ENCODE results near the gene LMNB1.
"Not testable (repeated sequence)": the region's sequence is repeated elsewhere in the genome, so short reads cannot be mapped to it uniquely, and the experiment has no call there.

Gene LMNB1

GRCh38 chr5:126848253-126848652 lies 71.3 kb downstream of the LMNB1 start:
- no peaks in the 10 kb centered on the region for H3K36me3 ChIP-seq (ENCODE audit: insufficient read depth, low read length)
- H3K4me1 ChIP-seq (ENCODE audit: insufficient read depth, low read length): peaks cover 44% of the 10 kb centered on the region
- H3K9ac ChIP-seq (ENCODE audit: low read depth, low read length): no peak overlapping the region
- no peaks in the 10 kb centered on the region for H3K9me3 ChIP-seq (ENCODE audit: control insufficient read depth, insufficient read depth, low read length)

- peaks cover 46% of the 10 kb centered on the region for H3K4me1 ChIP-seq (ENCODE audit: insufficient read depth, low read length)
- no peaks in the 10 kb centered on the region for H3K9me3 ChIP-seq (ENCODE audit: control insufficient read depth, insufficient read depth, low read length)
- H3K36me3 ChIP-seq (ENCODE audit: insufficient read depth, low read length): no peaks in the 10 kb centered on the region
- H3K9ac ChIP-seq (ENCODE audit: low read depth, low read length): no peak overlapping the region
These were observed 72.3 kb downstream of the LMNB1 start for GRCh38 chr5:126849101-126849678.

- no peaks in the 10 kb centered on the region for H3K9me3 ChIP-seq (ENCODE audit: control insufficient read depth, insufficient read depth, low read length)
- no peaks in the 10 kb centered on the region for H3K36me3 ChIP-seq (ENCODE audit: insufficient read depth, low read length)
- peaks cover 42% of the 10 kb centered on the region for H3K4me1 ChIP-seq (ENCODE audit: insufficient read depth, low read length)
- H3K9ac ChIP-seq (ENCODE audit: low read depth, low read length): no peak overlapping the region
These were observed 74.6 kb downstream of the LMNB1 start for GRCh38 chr5:126851501-126852011.

GRCh38 chr5:126852091-126852571 lies 75.2 kb downstream of the LMNB1 start:
- no peaks in the 10 kb centered on the region for H3K36me3 ChIP-seq (ENCODE audit: insufficient read depth, low read length)
- H3K4me1 ChIP-seq (ENCODE audit: insufficient read depth, low read length): peaks cover 37% of the 10 kb centered on the region
- H3K9ac ChIP-seq (ENCODE audit: low read depth, low read length): no peak overlapping the region
- H3K9me3 ChIP-seq (ENCODE audit: control insufficient read depth, insufficient read depth, low read length): no peaks in the 10 kb centered on the region

- Histone ChIP-seq H3K4me1 (ENCODE audit: insufficient read depth, low read length) (peaks cover 37% of the 10 kb centered on the region), H3K9ac (ENCODE audit: low read depth, low read length) (no peak overlapping the region), H3K9me3 (ENCODE audit: control insufficient read depth, insufficient read depth, low read length) (no peaks in the 10 kb centered on the region), H3K36me3 (ENCODE audit: insufficient read depth, low read length) (no peaks in the 10 kb centered on the region)
These were observed 75.9 kb downstream of the LMNB1 start for GRCh38 chr5:126852841-126853271.

GRCh38 chr5:126853541-126854307 lies 76.8 kb downstream of the LMNB1 start:
- H3K4me1 ChIP-seq (ENCODE audit: insufficient read depth, low read length): peaks cover 41% of the 10 kb centered on the region
- not testable (repeated sequence) for H3K9ac ChIP-seq (ENCODE audit: low read depth, low read length); H3K9me3 ChIP-seq (ENCODE audit: control insufficient read depth, insufficient read depth, low read length); H3K36me3 ChIP-seq (ENCODE audit: insufficient read depth, low read length)

- no peaks in the 10 kb centered on the region for H3K9me3 ChIP-seq (ENCODE audit: control insufficient read depth, insufficient read depth, low read length)
- H3K36me3 ChIP-seq (ENCODE audit: insufficient read depth, low read length): no peaks in the 10 kb centered on the region
- H3K9ac ChIP-seq (ENCODE audit: low read depth, low read length): no peak overlapping the region
- peaks cover 41% of the 10 kb centered on the region for H3K4me1 ChIP-seq (ENCODE audit: insufficient read depth, low read length)
These were observed 77.7 kb downstream of the LMNB1 start for GRCh38 chr5:126854526-126855110.

- Histone ChIP-seq H3K4me1 (ENCODE audit: insufficient read depth, low read length) (peaks cover 41% of the 10 kb centered on the region), H3K9me3 (ENCODE audit: control insufficient read depth, insufficient read depth, low read length) (no peaks in the 10 kb centered on the region), H3K36me3 (ENCODE audit: insufficient read depth, low read length) (no peaks in the 10 kb centered on the region), H3K9ac (ENCODE audit: low read depth, low read length) (no peak overlapping the region)
These were observed 78.3 kb downstream of the LMNB1 start for GRCh38 chr5:126855266-126855665.

- Histone ChIP-seq H3K9ac (ENCODE audit: low read depth, low read length) (no peak overlapping the region), H3K4me1 (ENCODE audit: insufficient read depth, low read length) (peaks cover 19% of the 10 kb centered on the region), H3K9me3 (ENCODE audit: control insufficient read depth, insufficient read depth, low read length) (no peaks in the 10 kb centered on the region)
These were observed 80.8 kb downstream of the LMNB1 start for GRCh38 chr5:126857472-126858410.

GRCh38 chr5:126858441-126858840 lies 81.5 kb downstream of the LMNB1 start:
- Histone ChIP-seq H3K36me3 (ENCODE audit: insufficient read depth, low read length) (no peaks in the 10 kb centered on the region), H3K9me3 (ENCODE audit: control insufficient read depth, insufficient read depth, low read length) (no peaks in the 10 kb centered on the region), H3K9ac (ENCODE audit: low read depth, low read length) (no peak overlapping the region), H3K4me1 (ENCODE audit: insufficient read depth, low read length) (peaks cover 13% of the 10 kb centered on the region)

More at GRCh38 chr5:126857472-126858410, 80.8 kb downstream of the LMNB1 start:
- H3K36me3 ChIP-seq (ENCODE audit: insufficient read depth, low read length): no peaks in the 10 kb centered on the region

GRCh38 chr5:126863402-126863801 lies 86.5 kb downstream of the LMNB1 start:
- Histone ChIP-seq H3K9ac (ENCODE audit: low read depth, low read length) (no peak overlapping the region), H3K36me3 (ENCODE audit: insufficient read depth, low read length) (no peaks in the 10 kb centered on the region), H3K4me1 (ENCODE audit: insufficient read depth, low read length) (0 out of 2 replicates have a peak, but pooled peaks cover 2% of the 10 kb centered on the region), H3K9me3 (ENCODE audit: control insufficient read depth, insufficient read depth, low read length) (no peaks in the 10 kb centered on the region)

GRCh38 chr5:126864042-126864688 lies 87.2 kb downstream of the LMNB1 start:
- H3K4me1 ChIP-seq (ENCODE audit: insufficient read depth, low read length): 0 out of 2 replicates have a peak, but pooled peaks cover 5% of the 10 kb centered on the region
- H3K9me3 ChIP-seq (ENCODE audit: control insufficient read depth, insufficient read depth, low read length): no peaks in the 10 kb centered on the region
- H3K9ac ChIP-seq (ENCODE audit: low read depth, low read length): no peak overlapping the region
- H3K36me3 ChIP-seq (ENCODE audit: insufficient read depth, low read length): no peaks in the 10 kb centered on the region

GRCh38 chr5:126865299-126865698 lies 88.4 kb downstream of the LMNB1 start:
- Histone ChIP-seq H3K9ac (ENCODE audit: low read depth, low read length) (no peak overlapping the region), H3K4me1 (ENCODE audit: insufficient read depth, low read length) (peaks cover 5% of the 10 kb centered on the region; the same call in 1 of the 2 replicates)

More at GRCh38 chr5:126865299-126865698, 88.4 kb downstream of the LMNB1 start:
- H3K9me3 ChIP-seq (ENCODE audit: control insufficient read depth, insufficient read depth, low read length): no peaks in the 10 kb centered on the region
- no peaks in the 10 kb centered on the region for H3K36me3 ChIP-seq (ENCODE audit: insufficient read depth, low read length)
